GM18526 (cell line): ENCODE measurements around the gene CNOT6.

Experiments used
- POLR2A ChIP-seq: IDR thresholded peaks from 3 replicates; pipeline ENCODE4 v1.6.1; 2011; ENCODE audit not compliant: insufficient read length; ENCODE audit errors: extremely low read depth

Gene CNOT6

DNA sequence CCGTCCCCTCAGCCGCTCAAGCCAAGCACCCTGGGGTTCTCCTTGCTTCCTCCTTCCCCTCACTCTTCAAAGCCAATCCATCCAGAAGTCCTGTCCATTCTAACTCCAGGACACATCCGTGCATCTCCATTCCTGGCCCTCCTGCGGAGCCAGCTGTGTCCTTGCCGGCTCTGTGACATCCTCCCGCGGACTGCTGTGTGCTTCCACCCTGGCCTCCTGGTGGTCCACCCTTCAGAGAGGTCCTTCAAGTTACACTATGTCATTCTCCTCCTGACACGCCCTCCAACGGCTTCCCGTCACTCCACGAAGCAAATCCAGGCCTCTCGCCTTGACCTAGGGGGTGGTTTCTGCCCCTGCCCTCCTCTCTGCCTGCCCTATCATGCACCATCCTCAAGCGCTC, 110.1 kb downstream of the CNOT6 start:
- TF ChIP-seq POLR2A: no peak

- TF ChIP-seq POLR2A: no peak
Observed at GRCh38 chr5:180605554-180606214, 111.5 kb downstream of the CNOT6 start.

GRCh38 chr5:180606215-180606785, 112.1 kb downstream of the CNOT6 start:
- TF ChIP-seq POLR2A: no peak

DNA sequence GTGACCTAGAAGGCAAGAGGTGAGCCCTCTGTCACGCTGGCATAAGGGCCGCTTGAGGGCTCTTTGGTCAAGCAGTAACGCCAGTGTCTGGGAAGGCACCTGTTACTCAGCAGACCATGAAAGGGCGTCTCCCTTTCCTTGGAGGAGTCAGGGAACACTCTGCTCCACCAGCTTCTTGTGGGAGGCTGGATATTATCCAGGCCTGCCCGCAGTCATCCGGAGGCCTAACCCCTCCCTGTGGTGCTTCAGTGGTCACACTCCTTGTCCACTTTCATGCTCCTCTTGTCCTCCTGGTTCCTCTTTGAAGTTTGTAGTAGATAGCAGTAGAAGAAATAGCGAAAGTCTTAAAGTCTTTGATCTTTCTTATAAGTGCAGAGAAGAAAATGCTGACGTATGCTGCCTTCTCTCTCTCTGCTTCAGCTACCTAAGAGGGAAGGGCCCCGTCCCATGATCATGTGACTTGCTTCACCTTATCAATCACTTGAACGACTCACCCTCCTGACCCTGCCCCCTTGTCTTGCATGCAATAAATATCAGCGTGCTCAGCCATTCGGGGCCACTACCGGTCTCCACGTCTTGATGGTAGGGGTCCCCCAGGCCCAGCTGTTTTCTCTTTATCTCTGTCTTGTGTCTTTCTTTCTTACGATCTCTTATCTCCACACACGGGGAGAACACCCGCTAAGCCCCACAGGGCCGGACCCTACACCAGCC, 113.8 kb downstream of the CNOT6 start:
- no peak for TF ChIP-seq POLR2A

DNA sequence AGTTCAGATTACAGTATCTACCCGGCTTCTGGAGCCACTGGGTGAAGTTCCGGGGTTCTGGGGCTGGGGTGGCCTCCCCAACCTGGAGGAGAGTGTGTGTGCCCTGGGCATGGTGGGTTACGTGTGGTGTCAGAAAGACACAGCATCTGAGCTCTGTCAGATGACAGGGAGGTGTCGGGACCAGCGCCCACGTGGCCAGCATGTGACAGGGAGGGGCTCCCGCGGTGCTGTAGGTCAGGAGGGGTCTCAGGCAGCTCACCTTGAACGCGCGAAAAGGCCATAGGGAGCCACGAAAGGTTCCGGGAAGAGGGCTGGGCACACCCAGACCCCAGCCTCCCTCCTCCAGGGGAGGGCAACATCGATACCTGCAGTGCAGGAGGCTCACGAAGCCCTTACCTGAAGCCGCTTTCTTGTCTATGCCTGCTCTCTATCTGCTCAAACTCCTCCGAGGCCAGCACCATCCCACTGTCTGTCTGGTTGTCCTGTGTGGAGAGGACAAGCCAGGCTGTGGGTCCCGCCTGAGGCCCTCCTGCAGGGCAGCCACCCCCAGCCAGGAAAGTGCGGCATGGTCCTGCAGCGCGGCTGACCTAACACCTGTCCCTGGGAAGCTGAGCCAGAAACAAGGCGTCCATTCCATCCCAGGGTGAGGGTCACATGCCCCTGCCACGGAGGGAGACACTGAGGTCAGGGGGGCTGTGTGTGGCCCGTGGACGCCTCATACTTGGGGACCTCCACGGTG, 114.6 kb downstream of the CNOT6 start:
- TF ChIP-seq POLR2A: no peak

- TF ChIP-seq POLR2A: no peak
Observed at GRCh38 chr5:180609386-180609785, 115.2 kb downstream of the CNOT6 start.

GRCh38 chr5:180609817-180610550, 115.8 kb downstream of the CNOT6 start:
- TF ChIP-seq POLR2A: no peak

DNA sequence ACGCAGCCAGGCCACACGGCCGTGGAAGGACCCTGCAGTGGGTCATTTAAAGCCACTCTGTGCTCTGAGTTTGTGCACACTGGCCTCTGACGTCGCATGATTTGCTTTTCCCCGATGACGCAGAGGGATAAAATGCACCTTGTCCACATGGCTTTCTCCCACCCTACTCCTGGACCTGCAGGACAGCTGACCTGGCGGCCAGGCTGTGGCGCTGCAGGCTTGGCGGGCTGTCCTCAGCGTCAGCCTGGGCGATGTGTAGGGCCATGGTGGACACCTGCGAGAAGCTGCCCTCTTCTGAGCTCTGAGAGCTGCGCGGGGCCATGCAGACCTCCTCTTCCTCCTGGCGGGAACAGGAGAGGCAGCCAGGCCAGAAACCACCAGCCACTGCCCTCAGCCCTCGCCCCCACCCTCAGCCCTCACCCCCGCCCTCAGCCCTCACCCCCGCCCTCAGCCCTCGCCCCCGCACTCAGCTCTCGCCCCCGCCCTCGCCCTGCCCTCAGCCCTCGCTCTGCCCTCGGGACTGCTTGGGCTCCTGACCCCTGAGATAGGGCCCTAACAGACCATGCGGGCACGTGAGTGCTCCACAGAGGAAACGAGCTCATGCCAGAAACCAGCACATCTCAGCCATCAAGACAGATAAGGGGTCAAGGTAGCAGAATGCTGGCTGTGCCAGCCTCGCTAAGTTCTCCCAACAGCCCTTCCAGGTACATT, 117.1 kb downstream of the CNOT6 start:
- no peak for TF ChIP-seq POLR2A

DNA sequence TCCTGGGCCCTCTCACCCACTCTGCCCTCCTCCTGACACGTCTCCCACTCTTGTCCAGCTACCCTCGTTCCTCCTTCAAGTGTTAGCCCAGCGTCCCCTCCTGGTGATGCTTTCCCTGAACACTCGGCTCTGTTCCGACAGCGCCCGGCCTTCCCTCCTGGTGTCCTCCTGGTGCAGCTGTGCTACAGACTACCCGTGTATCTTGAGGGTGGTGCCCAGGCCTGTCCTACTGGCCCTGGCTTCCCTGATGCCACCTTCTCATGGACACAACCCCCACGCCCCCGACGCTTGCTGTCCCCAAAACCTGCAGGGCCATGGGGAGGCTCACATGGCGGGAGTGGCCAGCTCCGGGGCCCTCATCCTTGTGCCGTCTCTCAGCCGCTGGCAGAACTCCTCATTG, 118.5 kb downstream of the CNOT6 start:
- no peak for TF ChIP-seq POLR2A

- TF ChIP-seq POLR2A: no peak
Observed at GRCh38 chr5:180613188-180613813, 119.1 kb downstream of the CNOT6 start.

- no peak for TF ChIP-seq POLR2A
Observed at GRCh38 chr5:180613814-180614188, 119.6 kb downstream of the CNOT6 start.

GRCh38 chr5:180618487-180618828, 124.3 kb downstream of the CNOT6 start:
- no peak for TF ChIP-seq POLR2A

DNA sequence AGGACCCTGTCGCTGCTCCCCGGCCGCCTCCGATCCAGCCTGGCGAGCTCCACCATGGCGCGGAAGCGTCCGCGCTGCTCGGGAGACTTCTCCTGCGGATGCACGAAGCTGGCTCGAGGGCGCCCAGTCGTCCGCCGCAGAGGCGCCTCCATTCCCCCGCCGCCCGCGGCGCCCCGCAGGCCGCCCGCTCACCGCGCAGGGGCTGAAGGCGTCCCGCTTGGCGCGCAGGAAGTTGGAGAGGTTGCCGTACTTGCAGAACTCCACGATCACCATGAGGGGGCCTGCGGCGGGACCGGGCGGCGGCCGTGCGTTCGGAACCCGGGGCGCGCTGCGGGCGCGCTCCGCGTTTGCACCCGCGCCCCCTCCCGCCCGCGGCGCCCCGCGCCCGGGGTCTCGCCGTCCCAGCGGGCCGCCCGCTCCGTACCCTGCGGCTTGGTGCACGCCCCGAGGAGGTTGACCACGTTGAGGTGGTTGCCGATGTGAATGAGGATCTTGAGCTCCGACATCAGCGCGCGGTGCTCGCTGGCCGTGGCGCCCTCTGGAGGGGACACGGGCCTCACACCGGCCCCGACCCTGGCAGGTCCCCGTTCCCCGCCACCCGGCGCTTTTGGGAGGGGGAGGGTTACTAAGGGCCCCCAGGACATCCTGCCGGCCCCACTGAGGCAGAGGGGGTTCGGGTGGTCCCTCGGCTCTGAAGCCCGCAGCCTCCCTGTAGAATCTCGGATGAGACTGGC, 124.8 kb downstream of the CNOT6 start:
- TF ChIP-seq POLR2A: no peak

GRCh38 chr5:180619563-180619915, 125.4 kb downstream of the CNOT6 start:
- no peak for TF ChIP-seq POLR2A

DNA sequence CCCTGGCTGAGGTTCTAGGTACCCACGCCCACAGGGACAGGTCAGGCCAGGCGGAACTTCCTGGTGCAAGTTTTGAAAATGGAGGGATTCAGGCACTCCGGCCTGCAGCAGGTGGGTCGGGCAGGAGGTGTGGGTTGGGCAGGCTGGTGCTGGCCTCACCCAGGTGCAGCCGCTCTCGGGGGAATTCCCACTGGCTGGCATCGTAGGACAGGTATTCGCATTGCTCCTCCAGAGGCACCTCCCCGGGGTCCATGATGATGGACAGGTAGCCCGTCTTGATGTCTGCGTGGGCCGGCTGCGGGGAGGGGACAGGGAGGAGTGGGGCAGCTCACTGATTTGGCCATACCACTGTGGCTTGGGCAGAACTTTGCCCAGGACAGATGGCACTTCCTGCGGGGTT, 125.8 kb downstream of the CNOT6 start:
- no peak for TF ChIP-seq POLR2A
